Measurements from ENCODE around the gene ABCA6. TPM values are rescaled to one million over a fixed set of nuclear protein-coding genes. Genes with fewer than 3 reads are reported as not detected.

Gene ABCA6
- polyA plus RNA-seq, 1 donor (not counting 4 experiments of a cell fraction or from before 2014, with no cell fraction given): 0.14 TPM

GRCh38 chr17:69086641-69087040 is 55.1 kb downstream of the ABCA6 start:
- peaks cover 2% of the 10 kb centered on the region for H3K9me3 ChIP-seq (ENCODE audit: control insufficient read depth, low read depth, low read length)
- no peaks in the 10 kb centered on the region for H3K9me1 ChIP-seq (ENCODE audit: control insufficient read depth, extremely low read depth, insufficient read depth, low read length)
- H3K4me3 ChIP-seq (ENCODE audit: control insufficient read depth in 2 of 3, extremely low read depth in 1 of 3, insufficient read depth in 2 of 3, low read depth in 1 of 3, low read length in 3 of 3): no peak overlapping the region
- no peak overlapping the region for H3K27ac ChIP-seq (ENCODE audit: control insufficient read depth, insufficient read depth, low read length)
- dilution Hi-C loops (cut with MboI; ENCODE audit: extremely low pct_ligation_motif_present, low sequenced_read_pairs): no loop called here
- no peaks in the 10 kb centered on the region for H3K27me3 ChIP-seq (ENCODE audit: control insufficient read depth, extremely low read depth, insufficient read depth, low read length)
- H2AFZ ChIP-seq (ENCODE audit: control insufficient read depth, low read length): no peak overlapping the region
- no peaks in the 10 kb centered on the region for H3K36me3 ChIP-seq (ENCODE audit: control insufficient read depth in 2 of 2, extremely low read depth in 1 of 2, insufficient read depth in 2 of 2, low read length in 2 of 2)
- no peaks in the 10 kb centered on the region for H3K79me2 ChIP-seq (ENCODE audit: control insufficient read depth, insufficient read depth, low read length)
- TF ChIP-seq EZH2 (IDR thresholded peaks at IDR 0.05; ENCODE audit: low read length): no peak
- TF ChIP-seq CTCF (optimal IDR thresholded peaks at IDR 0.05 in 1 of 3, IDR thresholded peaks at IDR 0.05 in 1 of 3, conservative IDR thresholded peaks at IDR 0.05 in 1 of 3; ENCODE audit: extremely low read depth in 1 of 3, insufficient read depth in 2 of 3, low read length in 3 of 3): no peak
- DNase-seq (ENCODE audit: low read depth, low spot score) (no peak), FAIRE-seq (no peak)
- H3K4me2 ChIP-seq (ENCODE audit: control insufficient read depth, extremely low read depth, insufficient read depth, low read depth, low read length): no peak overlapping the region
- H3K9ac ChIP-seq (ENCODE audit: control insufficient read depth, extremely low read depth, insufficient read depth, low read length): no peak overlapping the region
- H3K4me1 ChIP-seq (ENCODE audit: control insufficient read depth, extremely low read depth, insufficient read depth, low read length): no peaks in the 10 kb centered on the region
- no peaks in the 10 kb centered on the region for H4K20me1 ChIP-seq (ENCODE audit: control insufficient read depth, extremely low read depth, insufficient read depth, low read length)

- TF ChIP-seq CTCF (optimal IDR thresholded peaks at IDR 0.05 in 1 of 3, IDR thresholded peaks at IDR 0.05 in 1 of 3, conservative IDR thresholded peaks at IDR 0.05 in 1 of 3; ENCODE audit: extremely low read depth in 1 of 3, insufficient read depth in 2 of 3, low read length in 3 of 3): peak; percentile 20 to 50 (median 36)
- no peak for TF ChIP-seq EZH2 (IDR thresholded peaks at IDR 0.05; ENCODE audit: low read length)
- FAIRE-seq (no peak), DNase-seq (ENCODE audit: low read depth, low spot score) (no peak)
- Histone ChIP-seq H3K36me3 (ENCODE audit: control insufficient read depth in 2 of 2, extremely low read depth in 1 of 2, insufficient read depth in 2 of 2, low read length in 2 of 2) (no peaks in the 10 kb centered on the region), H3K9ac (ENCODE audit: control insufficient read depth, extremely low read depth, insufficient read depth, low read length) (no peak overlapping the region), H3K9me3 (ENCODE audit: control insufficient read depth, low read depth, low read length) (peaks cover 2% of the 10 kb centered on the region), H3K27ac (ENCODE audit: control insufficient read depth, insufficient read depth, low read length) (no peak overlapping the region), H4K20me1 (ENCODE audit: control insufficient read depth, extremely low read depth, insufficient read depth, low read length) (no peaks in the 10 kb centered on the region), H3K9me1 (ENCODE audit: control insufficient read depth, extremely low read depth, insufficient read depth, low read length) (no peaks in the 10 kb centered on the region), H3K4me1 (ENCODE audit: control insufficient read depth, extremely low read depth, insufficient read depth, low read length) (no peaks in the 10 kb centered on the region), H3K27me3 (ENCODE audit: control insufficient read depth, extremely low read depth, insufficient read depth, low read length) (no peaks in the 10 kb centered on the region), H3K4me2 (ENCODE audit: control insufficient read depth, extremely low read depth, insufficient read depth, low read depth, low read length) (no peak overlapping the region), H3K79me2 (ENCODE audit: control insufficient read depth, insufficient read depth, low read length) (no peaks in the 10 kb centered on the region), H3K4me3 (ENCODE audit: control insufficient read depth in 2 of 3, extremely low read depth in 1 of 3, insufficient read depth in 2 of 3, low read depth in 1 of 3, low read length in 3 of 3) (no peak overlapping the region), H2AFZ (ENCODE audit: control insufficient read depth, low read length) (no peak overlapping the region)
- dilution Hi-C loops (cut with MboI; ENCODE audit: extremely low pct_ligation_motif_present, low sequenced_read_pairs): no loop called here
These were observed 56.8 kb downstream of the ABCA6 start for GRCh38 chr17:69084911-69085310.

All from keratinocyte (primary cell).